HCT116 (cell line): ENCODE data around the gene ATP5PD. TPM values are rescaled to one million over a fixed set of nuclear protein-coding genes. Genes with fewer than 3 reads are reported as not detected.

Source experiments
- ATAC-seq: fragments of 200-7000 bp; cut with Tn5 transposase; 2 replicates; pipeline ENCODE4 v1.9.1; 2020; ENCODE audit warnings: mild to moderate bottlenecking, moderate library complexity
- BruUV-seq: library from RNA; stranded (reverse); fragments of 400-500 nt; replicated peaks from 2 replicates; lab custom pipeline; 2021; lab: Mats Ljungman, UMichigan
- CTCF ChIA-PET: fragments of 300-600 bp; sonication (Branson Sonifier 250); formaldehyde crosslinking; loops from one replicate; lab custom pipeline; 2021; ENCODE audit warnings: antibody characterized with exemption; lab: Charles Lee
- POLR2A ChIA-PET: fragments of 300-600, 350-600 bp; sonication (Branson Sonifier 250); formaldehyde crosslinking; loops from one replicate; lab custom pipeline; 2021; ENCODE audit warnings: antibody characterized with exemption; lab: Charles Lee
- RAD21 ChIA-PET, 2 experiments: fragments of 300-600 bp; sonication (Branson Sonifier 250); formaldehyde crosslinking; loops; one replicate each; lab custom pipeline; 2023; ENCODE audit warnings: low total read pairs in 2 of 2; ENCODE audit not compliant: uncharacterized antibody in 2 of 2, unreplicated experiment in 2 of 2, low non-redundant PET in 1 of 2; lab: Charles Lee
- DNase-seq: peaks from one replicate; pipeline ENCODE4 v3.0.0-alpha.2; 2010; ENCODE audit warnings: low read depth, low spot score
- H2AFZ ChIP-seq: fragments of 200-600 bp; shearing (Covaris generic), sonication (generic); 2 replicates; pipeline ENCODE4 v1.6.1; 2017; ENCODE audit warnings: low read depth, mixed run types, mixed read lengths, antibody characterized with exemption, low read length; ENCODE audit not compliant: poor library complexity, severe bottlenecking
- H3K27ac ChIP-seq: 2 replicates; pipeline ENCODE4 v1.5.1; 2012; ENCODE audit warnings: low read depth, low read length
- H3K27me3 ChIP-seq: fragments of 200-600 bp; sonication (generic); 2 replicates; pipeline ENCODE4 v1.6.1; 2016; ENCODE audit warnings: mixed run types, low read length, mixed read lengths; ENCODE audit not compliant: insufficient read depth
- H3K36me3 ChIP-seq, 2 experiments: fragments of 200-500 bp in 1 of 2; fragments of 200-600 bp in 1 of 2; sonication (Bioruptor generic) in 1 of 2; sonication (generic) in 1 of 2; 2 replicates each; pipeline versions ENCODE4 v1.5.1 to v1.6.1; 2014 to 2016; ENCODE audit warnings: low read length in 2 of 2, inconsistent platforms in 1 of 2, mixed read lengths in 1 of 2, mixed run types in 1 of 2; ENCODE audit not compliant: insufficient read depth in 2 of 2, control insufficient read depth in 1 of 2
- H3K4me1 ChIP-seq, 2 experiments: fragments of 200-600 bp in 1 of 2; sonication (generic) in 1 of 2; 2 replicates each; pipeline versions ENCODE4 v1.5.1 to v1.6.1; 2012 to 2017; ENCODE audit warnings: low read length in 2 of 2, inconsistent platforms in 1 of 2, mild to moderate bottlenecking in 1 of 2, mixed read lengths in 1 of 2, mixed run types in 1 of 2, moderate library complexity in 1 of 2; ENCODE audit not compliant: insufficient read depth in 2 of 2, control insufficient read depth in 1 of 2
- H3K4me2 ChIP-seq: fragments of 200-600 bp; sonication (generic); 2 replicates; pipeline ENCODE4 v1.6.1; 2017; ENCODE audit warnings: mixed run types, low read length, mixed read lengths
- H3K4me3 ChIP-seq, 2 experiments: fragments of 200-600 bp in 1 of 2; sonication (generic) in 1 of 2; replicated peaks in 1 of 2; 2 replicates each; pipeline ENCODE4 v1.5.1; 2011 to 2016; ENCODE audit warnings: low read length in 2 of 2, control low read depth in 1 of 2, low read depth in 1 of 2, mild to moderate bottlenecking in 1 of 2, mixed read lengths in 1 of 2, mixed run types in 1 of 2
- H3K79me2 ChIP-seq: fragments of 200-600 bp; sonication (generic); 2 replicates; pipeline ENCODE4 v1.6.1; 2017; ENCODE audit warnings: mild to moderate bottlenecking, mixed run types, low read length, moderate library complexity, mixed read lengths; ENCODE audit not compliant: insufficient read depth
- H3K9ac ChIP-seq: fragments of 200-600 bp; sonication (generic); 2 replicates; pipeline ENCODE4 v1.6.1; 2016; ENCODE audit warnings: low read length, mixed read lengths
- H3K9me2 ChIP-seq: fragments of 200-600 bp; sonication (generic), shearing (Covaris generic); 2 replicates; pipeline ENCODE4 v1.6.1; 2017; ENCODE audit warnings: mixed run types, mild to moderate bottlenecking, moderate library complexity; ENCODE audit not compliant: insufficient read depth
- H3K9me3 ChIP-seq, 2 experiments: fragments of 200-500 bp in 1 of 2; fragments of 200-600 bp in 1 of 2; sonication (Bioruptor generic) in 1 of 2; sonication (generic) in 1 of 2; 2 replicates each; pipeline ENCODE4 v1.6.1; 2014 to 2017; ENCODE audit warnings: low read length in 2 of 2, mixed read lengths in 2 of 2, inconsistent platforms in 1 of 2, low read depth in 1 of 2, mild to moderate bottlenecking in 1 of 2, mixed run types in 1 of 2, moderate library complexity in 1 of 2; ENCODE audit not compliant: control insufficient read depth in 1 of 2, insufficient read depth in 1 of 2
- H4K20me1 ChIP-seq: fragments of 200-600 bp; sonication (generic), shearing (Covaris generic); 2 replicates; pipeline ENCODE4 v1.6.1; 2017; ENCODE audit warnings: mixed run types, mild to moderate bottlenecking, moderate library complexity; ENCODE audit not compliant: insufficient read depth
- ATF3 ChIP-seq: IDR thresholded peaks from 2 replicates; pipeline ENCODE4 v1.6.1; 2012
- CBX3 ChIP-seq: IDR thresholded peaks from 2 replicates; pipeline ENCODE4 v1.6.1; 2012; ENCODE audit warnings: low read depth
- FOSL1 ChIP-seq: IDR thresholded peaks from 2 replicates; pipeline ENCODE4 v1.6.1; 2012; ENCODE audit warnings: low read depth
- MAX ChIP-seq: IDR thresholded peaks from 2 replicates; pipeline ENCODE4 v1.6.1; 2012
- POLR2AphosphoS5 ChIP-seq: IDR thresholded peaks from 2 replicates; pipeline ENCODE4 v1.6.1; 2011; ENCODE audit warnings: mild to moderate bottlenecking, low read depth, low read length, moderate library complexity
- SP1 ChIP-seq: IDR thresholded peaks from 2 replicates; pipeline ENCODE4 v1.6.1; 2012; ENCODE audit warnings: low read depth
- TCF7L2 ChIP-seq: IDR thresholded peaks from 2 replicates; pipeline ENCODE4 v1.7.0; 2011; ENCODE audit warnings: borderline replicate concordance, inconsistent platforms; ENCODE audit not compliant: insufficient read depth, insufficient read length; ENCODE audit errors: extremely low read depth
- YY1 ChIP-seq: IDR thresholded peaks from 2 replicates; pipeline ENCODE4 v1.6.1; 2011; ENCODE audit warnings: low read length, low read depth, moderate library complexity, mild to moderate bottlenecking; ENCODE audit not compliant: insufficient replicate concordance; ENCODE audit errors: extremely low read depth
- ZBTB33 ChIP-seq: IDR thresholded peaks from 2 replicates; pipeline ENCODE4 v1.6.1; 2011; ENCODE audit warnings: mild to moderate bottlenecking, low read length, moderate library complexity; ENCODE audit not compliant: insufficient replicate concordance; ENCODE audit errors: extremely low read depth
- intact Hi-C: fragments of 100-400 bp; cut with micrococcal nuclease; formaldehyde crosslinking; loops from 2 replicates; pipeline ENCODE4 v1.10.0; 2022
- total RNA-seq: library from RNA; stranded (reverse); gene quantifications from one replicate; pipeline ENCODE4 v1.2.1, GENCODE V29; 2021; ENCODE audit not compliant: unreplicated experiment
- TF ChIP-seq, protein P1 (sequence below): IDR thresholded peaks from 2 replicates; pipeline ENCODE4 v1.6.1; 2012; ENCODE audit warnings: low read depth

ATP5PD gene
- total RNA-seq, 1 experiment from 2014 or later = 407 TPM

GRCh38 chr17:75046407-75047289 lies at the start of gene ATP5PD, which contains the start of gene KCTD2 (continued):
- TF ChIP-seq, protein P1, sequence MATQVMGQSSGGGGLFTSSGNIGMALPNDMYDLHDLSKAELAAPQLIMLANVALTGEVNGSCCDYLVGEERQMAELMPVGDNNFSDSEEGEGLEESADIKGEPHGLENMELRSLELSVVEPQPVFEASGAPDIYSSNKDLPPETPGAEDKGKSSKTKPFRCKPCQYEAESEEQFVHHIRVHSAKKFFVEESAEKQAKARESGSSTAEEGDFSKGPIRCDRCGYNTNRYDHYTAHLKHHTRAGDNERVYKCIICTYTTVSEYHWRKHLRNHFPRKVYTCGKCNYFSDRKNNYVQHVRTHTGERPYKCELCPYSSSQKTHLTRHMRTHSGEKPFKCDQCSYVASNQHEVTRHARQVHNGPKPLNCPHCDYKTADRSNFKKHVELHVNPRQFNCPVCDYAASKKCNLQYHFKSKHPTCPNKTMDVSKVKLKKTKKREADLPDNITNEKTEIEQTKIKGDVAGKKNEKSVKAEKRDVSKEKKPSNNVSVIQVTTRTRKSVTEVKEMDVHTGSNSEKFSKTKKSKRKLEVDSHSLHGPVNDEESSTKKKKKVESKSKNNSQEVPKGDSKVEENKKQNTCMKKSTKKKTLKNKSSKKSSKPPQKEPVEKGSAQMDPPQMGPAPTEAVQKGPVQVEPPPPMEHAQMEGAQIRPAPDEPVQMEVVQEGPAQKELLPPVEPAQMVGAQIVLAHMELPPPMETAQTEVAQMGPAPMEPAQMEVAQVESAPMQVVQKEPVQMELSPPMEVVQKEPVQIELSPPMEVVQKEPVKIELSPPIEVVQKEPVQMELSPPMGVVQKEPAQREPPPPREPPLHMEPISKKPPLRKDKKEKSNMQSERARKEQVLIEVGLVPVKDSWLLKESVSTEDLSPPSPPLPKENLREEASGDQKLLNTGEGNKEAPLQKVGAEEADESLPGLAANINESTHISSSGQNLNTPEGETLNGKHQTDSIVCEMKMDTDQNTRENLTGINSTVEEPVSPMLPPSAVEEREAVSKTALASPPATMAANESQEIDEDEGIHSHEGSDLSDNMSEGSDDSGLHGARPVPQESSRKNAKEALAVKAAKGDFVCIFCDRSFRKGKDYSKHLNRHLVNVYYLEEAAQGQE = no peak
- TF ChIP-seq SP1 (peak; percentile 99), ATF3 (no peak)

GRCh38 chr17:75096082-75096625 lies 49.4 kb upstream of the ATP5PD start:
- intact Hi-C loops = loop anchor here (1.0 kb wide), 2 partner anchors 9 to 18 kb away; partner anchors contain the start of gene SLC16A5
- H3K9ac ChIP-seq = peak overlapping the region; percentile 61

More at GRCh38 chr17:75096082-75096625, 49.4 kb upstream of the ATP5PD start:
- peak; percentile 91 for ATAC-seq
- Histone ChIP-seq H3K4me3 (peak overlapping the region; percentile 23 to 32; a peak in 3 of 4 replicates), H3K27me3 (no peaks in the 10 kb centered on the region), H3K4me2 (peak overlapping the region; percentile 67), H3K79me2 (peaks cover 32% of the 10 kb centered on the region), H3K9me3 (no peaks in the 10 kb centered on the region), H3K4me1 (peaks cover 55 to 67% of the 10 kb centered on the region in 2 experiments), H3K36me3 (peaks cover 18 to 34% of the 10 kb centered on the region in 2 experiments; a peak in 3 of 4 replicates), H3K27ac (peak overlapping the region; percentile 94), H2AFZ (no peak overlapping the region), H3K9me2 (no peaks in the 10 kb centered on the region), H4K20me1 (no peaks in the 10 kb centered on the region)
- DNase-seq = peak; percentile 95
- POLR2A ChIA-PET = interaction anchor here (0.6 to 3.2 kb wide), 12 partner anchors 9 to 620 kb away, joined by 3 to 15 read pairs (median 3); partner anchors contain the start of gene SLC16A5
- RAD21 ChIA-PET = no interaction called here
- CTCF ChIA-PET = interaction anchor here (1.3 to 3.1 kb wide), 2 partner anchors 9 to 18 kb away, joined by 4 to 15 read pairs; partner anchors contain the start of gene SLC16A5
- no TSS peak for BruUV-seq
- TF ChIP-seq TCF7L2 (peak; percentile 61), ZBTB33 (peak; percentile 79), CBX3 (no peak), POLR2AphosphoS5 (peak; percentile 88), FOSL1 (no peak), YY1 (peak; percentile 76), MAX (no peak)
